Prostate gland (tissue), 2 donors: Measurements from ENCODE around the gene GH1.
"Not testable (repeated sequence)": the region's sequence is repeated elsewhere in the genome, so short reads cannot be mapped to it uniquely, and the experiment has no call there.

Experiments used
- CTCF ChIP-seq, 4 experiments: fragments of 200-600 bp in 2 of 4; fragments of 450-650 bp in 2 of 4; sonication (generic) in 2 of 4; IDR thresholded peaks; 1 replicate in 3 of 4; 2 replicates in 1 of 4; pipeline ENCODE4 v1.5.1; 2016 to 2019; ENCODE audit warnings: antibody characterized with exemption in 4 of 4, mild to moderate bottlenecking in 2 of 4, moderate library complexity in 2 of 4
- POLR2A ChIP-seq: fragments of 450-650 bp; IDR thresholded peaks from one replicate; pipeline ENCODE4 v1.6.1; 2016; ENCODE audit warnings: antibody characterized with exemption, mild to moderate bottlenecking
- POLR2AphosphoS5 ChIP-seq: sonication (generic); formaldehyde crosslinking; IDR thresholded peaks from one replicate; pipeline ENCODE4 v1.6.1; 2017; ENCODE audit warnings: antibody characterized with exemption

GRCh38 chr17:63922402-63922801 lies 3.8 kb upstream of the GH1 start:
- not testable (repeated sequence) for TF ChIP-seq CTCF (IDR thresholded peaks at IDR 0.05); POLR2AphosphoS5; POLR2A
